ENCODE results near the gene VSIG1. TPM values are rescaled to one million over a fixed set of nuclear protein-coding genes. Genes with fewer than 3 reads are reported as not detected.

Gene VSIG1
- total and polyA plus RNA-seq, 8 donors, result 0.19 to 12.8 (median 0.49) TPM

- H3K27me3 ChIP-seq, result no peaks in the 10 kb centered on the region
- peaks cover 0 to 15% of the 10 kb centered on the region in 2 donors for H3K4me1 ChIP-seq
- intact Hi-C loops (cut with DNase I), result no loop called here
- peak overlapping the region; percentile 85 for H3K27ac ChIP-seq
- H3K36me3 ChIP-seq, result peaks cover 0 to 20% of the 10 kb centered on the region in 2 donors
- TF ChIP-seq CTCF (IDR thresholded peaks at IDR 0.05), result no peak
- ATAC-seq (no peak), DNase-seq (peak in 2 of 4 donors; percentile 11 to 13)
- no peaks in the 10 kb centered on the region for H3K9me3 ChIP-seq
- H3K4me3 ChIP-seq, result peak overlapping the region; percentile 41 to 57
Observed at GRCh38 chrX:108090491-108091263, 45.8 kb downstream of the VSIG1 start.

- Histone ChIP-seq H3K27me3 (no peaks in the 10 kb centered on the region), H3K36me3 (peaks cover 0 to 17% of the 10 kb centered on the region in 2 donors), H3K9me3 (no peaks in the 10 kb centered on the region), H3K27ac (peak within 1 kb of the TSS; percentile 85), H3K4me1 (peaks cover 0 to 15% of the 10 kb centered on the region in 2 donors), H3K4me3 (peak within 1 kb of the TSS; percentile 41 to 57)
- ATAC-seq, result peak; percentile 97
- intact Hi-C loops (cut with DNase I), result no loop called here
- peak in 1 of 2 donors; percentile 27 for TF ChIP-seq CTCF (IDR thresholded peaks at IDR 0.05)
- DNase-seq, result peak; percentile 84 to 96 (median 94)
Observed at GRCh38 chrX:108091264-108091877, 46.5 kb downstream of the VSIG1 start, which contains the start of the genes ATG4A and PSMD10. Gene ATG4A, plus strand, starts transcription at chrX:108091778. Its CDS starts 49 bp downstream, at chrX:108091827. Gene PSMD10, minus strand, starts transcription at chrX:108091542. Its CDS starts 22 bp downstream, at chrX:108091520.

GRCh38 chrX:108091878-108092291, 47.0 kb downstream of the VSIG1 start:
- Histone ChIP-seq H3K9me3 (no peaks in the 10 kb centered on the region), H3K4me1 (peaks cover 0 to 15% of the 10 kb centered on the region in 2 donors), H3K27me3 (no peaks in the 10 kb centered on the region), H3K36me3 (peaks cover 0 to 12% of the 10 kb centered on the region in 2 donors), H3K4me3 (peak overlapping the region; percentile 41 to 57), H3K27ac (peak overlapping the region; percentile 35 to 85)
- peak; percentile 52 for ATAC-seq
- TF ChIP-seq CTCF (IDR thresholded peaks at IDR 0.05), result no peak
- DNase-seq, result peak in 1 of 4 donors; percentile 9
- intact Hi-C loops (cut with DNase I), result no loop called here

GRCh38 chrX:108097380-108097779, 52.5 kb downstream of the VSIG1 start:
- Histone ChIP-seq H3K27ac (no peak overlapping the region), H3K4me3 (no peak overlapping the region), H3K9me3 (no peaks in the 10 kb centered on the region), H3K4me1 (peaks cover 0 to 5% of the 10 kb centered on the region in 2 donors), H3K27me3 (peaks cover 0 to 5% of the 10 kb centered on the region in 2 donors), H3K36me3 (no peaks in the 10 kb centered on the region)
- no peak for ATAC-seq
- no peak for DNase-seq
- no peak for TF ChIP-seq CTCF (IDR thresholded peaks at IDR 0.05)
- intact Hi-C loops (cut with DNase I), result no loop called here

- Histone ChIP-seq H3K36me3 (no peaks in the 10 kb centered on the region), H3K9me3 (no peaks in the 10 kb centered on the region), H3K4me1 (no peaks in the 10 kb centered on the region), H3K27ac (no peak overlapping the region), H3K27me3 (peaks cover 0 to 5% of the 10 kb centered on the region in 2 donors), H3K4me3 (no peak overlapping the region)
- DNase-seq (no peak), ATAC-seq (no peak)
- no peak for TF ChIP-seq CTCF (IDR thresholded peaks at IDR 0.05)
- intact Hi-C loops (cut with DNase I), result no loop called here
Observed at GRCh38 chrX:108105473-108105872, 60.6 kb downstream of the VSIG1 start.
